Measurements from ENCODE around the gene SLX9. TPM values are rescaled to one million over a fixed set of nuclear protein-coding genes. Genes with fewer than 3 reads are reported as not detected.

The SLX9 gene
- total RNA-seq, 2 donors from 2014 or later: 43.5 to 83.6 TPM

- Mint-ChIP-seq H3K4me3 (no peak overlapping the region), H3K27ac (no peak overlapping the region), H3K4me1 (ENCODE audit: low read depth in 2 of 2) (peaks cover 0 to 8% of the 10 kb centered on the region in 2 donors), H3K36me3 (no peaks in the 10 kb centered on the region), H3K9me3 (no peaks in the 10 kb centered on the region), H3K27me3 (no peaks in the 10 kb centered on the region)
- DNase-seq (ENCODE audit: low spot score) (no peak), ATAC-seq (no peak)
These were observed 37.9 kb downstream of the SLX9 start for GRCh38 chr21:44977616-44978340.

DNA sequence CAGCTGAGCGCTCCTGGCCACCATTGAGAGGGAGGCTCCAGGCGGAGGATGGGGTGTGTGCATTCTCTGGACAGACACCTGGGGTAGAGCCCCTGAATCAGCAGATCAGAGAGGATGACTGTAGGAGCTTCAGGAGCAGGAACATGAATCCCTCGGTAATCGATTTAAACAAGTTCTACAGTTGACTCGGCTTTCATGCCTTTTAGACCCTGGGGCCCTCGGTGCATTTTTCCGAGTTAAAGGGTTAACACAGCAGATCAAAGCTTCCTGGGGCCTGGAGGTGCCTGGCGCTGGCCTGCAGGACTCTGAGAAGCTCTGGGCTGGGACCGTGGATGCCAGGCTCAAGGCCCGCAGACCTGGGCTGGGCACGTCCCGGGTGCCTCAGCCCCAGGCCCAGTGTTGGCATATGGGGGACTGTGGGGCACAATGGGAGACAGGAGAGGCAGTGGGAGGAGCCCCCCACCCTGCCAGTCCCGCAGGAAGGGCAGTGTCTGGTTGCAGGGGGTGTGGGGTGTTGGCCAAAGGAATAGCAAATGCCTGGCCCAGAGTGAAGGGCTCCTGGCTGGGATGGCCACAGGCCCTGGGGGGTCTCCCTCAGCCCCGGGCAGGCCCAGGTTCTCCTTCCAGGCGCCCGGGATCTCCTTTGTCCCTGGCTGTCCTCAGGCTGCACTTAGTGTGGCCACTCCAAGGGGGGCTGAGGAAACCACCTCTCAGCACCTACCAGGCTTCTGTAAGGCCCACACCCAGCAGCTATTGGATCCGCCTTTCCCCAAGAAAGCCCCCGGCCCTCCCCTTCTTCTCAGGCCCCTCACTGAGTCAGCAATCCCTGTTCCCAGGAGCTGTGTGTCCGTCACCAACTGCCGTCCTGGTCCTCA lies 40.1 kb downstream of the SLX9 start:
- Mint-ChIP-seq H3K27me3 (no peaks in the 10 kb centered on the region), H3K9me3 (no peaks in the 10 kb centered on the region), H3K4me3 (no peak overlapping the region), H3K4me1 (ENCODE audit: low read depth in 2 of 2) (peaks cover 0 to 2% of the 10 kb centered on the region in 2 donors), H3K36me3 (no peaks in the 10 kb centered on the region), H3K27ac (no peak overlapping the region)
- DNase-seq (ENCODE audit: low spot score): no peak
- ATAC-seq: no peak

- Mint-ChIP-seq H3K27ac (no peak overlapping the region), H3K9me3 (no peaks in the 10 kb centered on the region), H3K27me3 (no peaks in the 10 kb centered on the region), H3K36me3 (no peaks in the 10 kb centered on the region), H3K4me1 (ENCODE audit: low read depth in 2 of 2) (peaks cover 0 to 2% of the 10 kb centered on the region in 2 donors), H3K4me3 (no peak overlapping the region)
- DNase-seq (ENCODE audit: low spot score) (peak; percentile 37), ATAC-seq (no peak)
These were observed 41.0 kb downstream of the SLX9 start for GRCh38 chr21:44980562-44981489.

- Mint-ChIP-seq H3K27me3 (no peaks in the 10 kb centered on the region), H3K27ac (no peak overlapping the region), H3K9me3 (no peaks in the 10 kb centered on the region), H3K4me3 (no peak overlapping the region), H3K4me1 (ENCODE audit: low read depth in 2 of 2) (peaks cover 0 to 2% of the 10 kb centered on the region in 2 donors), H3K36me3 (no peaks in the 10 kb centered on the region)
- peak; percentile 59 for DNase-seq (ENCODE audit: low spot score)
- peak in 1 of 2 donors; percentile 3 for ATAC-seq
These were observed 42.9 kb downstream of the SLX9 start for GRCh38 chr21:44982558-44983250.

DNA sequence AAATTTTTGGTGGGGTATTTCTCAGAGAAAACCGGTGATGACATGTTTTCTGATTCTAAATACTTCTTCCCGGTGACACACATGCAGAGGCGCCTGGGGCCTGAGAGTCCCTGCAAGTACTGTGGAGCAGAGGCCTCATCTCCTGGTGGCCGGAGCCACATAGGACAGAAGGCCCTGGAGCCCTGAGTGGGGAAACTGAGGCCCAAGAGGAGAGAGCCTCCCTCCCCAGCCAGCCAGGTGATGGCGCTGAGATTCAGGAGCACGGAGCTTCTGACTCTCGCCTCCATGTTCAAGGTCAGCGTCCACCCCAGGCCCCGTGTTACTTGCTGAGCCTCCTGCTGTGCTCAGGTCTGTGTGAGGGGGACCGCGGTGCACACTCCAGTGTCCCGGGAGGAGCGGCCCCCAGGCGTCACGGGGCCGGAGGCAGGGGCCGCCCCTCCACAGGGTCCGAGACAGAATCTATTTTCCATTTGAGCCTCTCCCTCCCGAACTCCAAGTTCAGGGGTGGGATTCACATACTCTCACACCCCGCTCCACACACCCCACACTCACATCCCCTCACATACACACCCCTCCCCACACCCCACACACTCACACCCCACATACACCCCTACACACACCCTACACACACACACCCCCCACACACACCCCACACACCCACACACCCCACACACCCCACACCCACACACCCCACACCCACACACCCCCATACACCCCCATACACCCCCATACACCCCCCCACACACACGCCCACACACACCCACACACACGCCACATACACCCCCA lies 43.8 kb downstream of the SLX9 start:
- ATAC-seq (no peak), DNase-seq (ENCODE audit: low spot score) (peak; percentile 15)
- peaks cover 0 to 2% of the 10 kb centered on the region in 2 donors for H3K4me1 Mint-ChIP-seq (ENCODE audit: low read depth in 2 of 2)
- no peak overlapping the region for H3K4me3 Mint-ChIP-seq
- H3K9me3 Mint-ChIP-seq: no peaks in the 10 kb centered on the region
- no peaks in the 10 kb centered on the region for H3K27me3 Mint-ChIP-seq
- no peak overlapping the region for H3K27ac Mint-ChIP-seq
- H3K36me3 Mint-ChIP-seq: no peaks in the 10 kb centered on the region

GRCh38 chr21:44984428-44984791 lies 44.6 kb downstream of the SLX9 start:
- no peak for ATAC-seq
- Mint-ChIP-seq H3K36me3 (no peaks in the 10 kb centered on the region), H3K4me3 (no peak overlapping the region), H3K27ac (no peak overlapping the region), H3K9me3 (no peaks in the 10 kb centered on the region), H3K4me1 (ENCODE audit: low read depth in 2 of 2) (peaks cover 0 to 2% of the 10 kb centered on the region in 2 donors), H3K27me3 (no peaks in the 10 kb centered on the region)
- peak; percentile 54 for DNase-seq (ENCODE audit: low spot score)

DNA sequence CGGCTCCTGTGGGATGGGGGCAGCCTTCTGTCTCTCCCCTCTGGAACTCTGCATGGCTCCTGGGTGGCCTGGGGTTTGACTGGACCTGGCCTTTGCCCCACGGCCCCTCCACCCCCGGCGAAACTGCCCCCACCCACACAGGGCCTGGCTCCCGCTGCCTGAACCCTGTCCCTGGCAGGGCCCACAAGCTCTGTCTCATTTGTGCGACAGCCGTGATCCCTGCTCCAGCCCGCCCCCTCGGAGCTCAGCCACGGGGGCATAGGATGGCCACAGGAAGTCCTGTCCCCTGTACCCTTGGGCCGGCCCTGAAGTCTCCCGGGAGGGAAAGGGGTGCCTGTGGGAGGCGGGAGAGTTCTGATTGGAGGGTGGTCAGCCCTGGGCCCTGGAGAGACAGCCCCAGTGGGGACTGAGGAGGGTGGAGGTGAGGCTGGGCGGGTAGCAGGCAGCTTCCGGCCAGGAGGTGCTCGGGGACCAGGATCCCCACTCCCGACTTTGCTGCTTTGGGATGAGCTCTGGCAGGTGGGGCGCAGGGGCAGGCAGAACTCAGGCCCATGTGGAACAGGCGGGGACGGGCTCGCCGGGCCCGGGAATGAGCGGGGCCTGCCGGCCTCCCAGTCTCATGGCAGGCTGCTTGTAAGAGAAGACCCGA lies 45.1 kb downstream of the SLX9 start:
- H3K4me1 Mint-ChIP-seq (ENCODE audit: low read depth in 2 of 2): peaks cover 0 to 2% of the 10 kb centered on the region in 2 donors
- H3K27me3 Mint-ChIP-seq: no peaks in the 10 kb centered on the region
- peak in 1 of 2 donors; percentile 24 for ATAC-seq
- H3K4me3 Mint-ChIP-seq: no peak overlapping the region
- H3K27ac Mint-ChIP-seq: no peak overlapping the region
- no peaks in the 10 kb centered on the region for H3K9me3 Mint-ChIP-seq
- DNase-seq (ENCODE audit: low spot score): peak; percentile 38
- H3K36me3 Mint-ChIP-seq: no peaks in the 10 kb centered on the region

DNA sequence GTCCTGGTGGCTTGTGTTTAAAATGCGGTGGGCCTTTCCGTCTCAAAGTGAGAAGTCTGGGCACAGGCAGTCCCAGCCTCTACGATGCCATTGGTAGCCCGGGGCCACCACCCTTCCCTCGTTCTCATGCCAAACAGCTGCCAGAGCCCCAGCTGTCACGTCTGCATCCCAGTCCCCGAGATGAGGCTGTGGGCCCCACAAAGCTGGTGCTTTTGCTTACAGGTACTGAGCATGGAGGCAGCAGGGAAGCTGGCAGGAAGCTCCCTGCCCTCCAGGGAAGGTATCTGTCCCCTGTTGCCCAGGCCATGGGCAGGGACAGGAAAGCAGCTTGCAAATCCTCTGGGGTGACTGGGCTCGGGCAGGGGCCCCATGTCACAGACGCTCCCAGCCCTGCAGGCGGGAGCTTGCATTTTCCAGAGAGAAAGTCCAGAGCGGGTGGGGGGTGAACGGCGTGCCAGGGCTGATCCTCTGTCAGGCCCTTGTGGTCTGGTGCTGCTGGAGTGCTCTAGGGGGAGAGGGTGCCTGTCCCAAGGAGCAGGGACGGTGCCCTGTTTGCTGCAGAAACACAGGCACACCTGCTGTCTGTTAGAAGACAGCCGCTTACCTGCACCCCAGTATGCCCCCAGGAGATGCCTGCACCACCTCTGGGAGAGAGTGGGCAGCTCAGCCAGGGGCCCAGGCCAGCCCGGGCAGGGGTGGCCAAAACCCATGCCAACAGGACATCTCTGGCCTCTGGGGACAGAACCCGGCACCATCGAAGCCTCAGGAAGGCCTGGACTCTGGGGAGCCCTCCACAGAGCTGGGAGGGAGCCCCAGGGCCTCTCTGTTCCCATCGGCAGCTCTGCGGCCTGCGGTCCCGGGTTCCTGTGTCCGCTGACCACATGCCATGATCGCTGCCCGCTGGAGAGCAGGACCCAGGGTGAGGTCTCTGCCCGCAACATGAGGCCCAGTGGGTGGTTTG lies 45.9 kb downstream of the SLX9 start:
- no peaks in the 10 kb centered on the region for H3K27me3 Mint-ChIP-seq
- no peaks in the 10 kb centered on the region for H3K36me3 Mint-ChIP-seq
- H3K27ac Mint-ChIP-seq: no peak overlapping the region
- ATAC-seq (no peak), DNase-seq (ENCODE audit: low spot score) (peak; percentile 34)
- no peak overlapping the region for H3K4me3 Mint-ChIP-seq
- H3K9me3 Mint-ChIP-seq: no peaks in the 10 kb centered on the region
- H3K4me1 Mint-ChIP-seq (ENCODE audit: low read depth in 2 of 2): peaks cover 0 to 2% of the 10 kb centered on the region in 2 donors

- Mint-ChIP-seq H3K27ac (no peak overlapping the region), H3K4me3 (no peak overlapping the region), H3K27me3 (no peaks in the 10 kb centered on the region), H3K36me3 (no peaks in the 10 kb centered on the region), H3K9me3 (no peaks in the 10 kb centered on the region), H3K4me1 (ENCODE audit: low read depth in 2 of 2) (no peaks in the 10 kb centered on the region)
- DNase-seq (ENCODE audit: low spot score) (peak; percentile 50), ATAC-seq (no peak)
These were observed 46.9 kb downstream of the SLX9 start for GRCh38 chr21:44986471-44987291.

DNA sequence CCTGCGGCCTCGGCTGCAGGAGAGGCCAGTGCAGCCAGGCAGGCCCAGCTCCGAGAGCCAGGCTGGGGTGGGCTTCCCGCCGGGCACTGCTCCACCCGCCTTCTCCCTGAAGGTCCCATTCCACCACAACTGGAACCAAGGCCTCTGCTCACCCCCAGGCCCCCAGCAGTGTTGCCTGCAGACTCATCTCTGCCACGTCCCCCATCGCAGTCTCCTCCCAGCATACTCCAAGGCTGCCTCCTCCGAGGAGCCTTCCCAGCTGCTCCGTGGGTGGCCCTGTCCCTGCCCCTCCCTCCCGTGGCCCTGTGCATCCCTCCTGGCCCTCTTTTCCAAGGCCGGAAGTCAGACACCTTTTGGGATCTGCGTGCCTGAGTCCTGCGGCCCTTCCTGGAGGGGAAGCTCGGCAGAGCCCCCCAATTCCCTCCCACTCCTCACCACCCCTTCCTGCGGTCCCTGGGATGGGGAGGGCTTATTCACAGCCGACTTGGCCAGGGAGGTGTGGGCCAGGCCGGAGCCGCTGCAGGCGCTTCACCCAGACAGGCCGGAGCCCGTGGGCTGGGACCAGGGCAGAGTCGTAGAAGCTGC lies 47.6 kb downstream of the SLX9 start:
- no peaks in the 10 kb centered on the region for H3K9me3 Mint-ChIP-seq
- DNase-seq (ENCODE audit: low spot score): peak; percentile 47
- H3K36me3 Mint-ChIP-seq: no peaks in the 10 kb centered on the region
- no peaks in the 10 kb centered on the region for H3K4me1 Mint-ChIP-seq (ENCODE audit: low read depth in 2 of 2)
- H3K27me3 Mint-ChIP-seq: no peaks in the 10 kb centered on the region
- H3K27ac Mint-ChIP-seq: no peak overlapping the region
- ATAC-seq: no peak
- H3K4me3 Mint-ChIP-seq: no peak overlapping the region
